ENCODE results near the gene NRCAM. TPM values are rescaled to one million over a fixed set of nuclear protein-coding genes. Genes with fewer than 3 reads are reported as not detected.
A peak's percentile ranks its signal among the peaks of the same experiment; 100 is the strongest.

The NRCAM gene
- total and polyA plus RNA-seq, 2 donors = 4.7 to 13.9 TPM

DNA sequence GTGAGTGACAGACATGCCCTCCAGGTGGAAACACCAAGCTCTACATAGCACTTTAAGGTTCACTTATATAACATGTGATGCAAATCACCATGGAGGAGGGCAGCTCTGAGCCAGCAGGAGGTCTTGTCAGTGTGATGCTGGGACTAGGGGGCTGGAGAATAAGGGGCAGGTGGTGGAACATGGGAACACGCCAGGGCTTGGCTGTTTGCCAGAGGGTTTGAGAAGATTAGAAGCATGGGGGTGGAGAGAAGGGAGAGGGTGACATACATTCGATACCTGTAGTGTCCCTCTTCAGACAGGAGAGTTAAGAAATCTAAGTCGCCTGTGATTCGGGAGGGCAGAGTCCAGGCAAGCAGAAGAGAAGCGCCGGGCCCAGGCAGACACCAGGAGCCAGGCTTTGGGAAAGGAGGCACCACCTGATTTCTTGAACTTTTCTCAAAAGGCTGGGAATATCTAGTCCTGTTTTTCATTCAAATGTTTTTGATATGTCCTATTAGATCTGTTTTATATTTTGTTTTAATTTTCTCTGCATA lies 309.1 kb downstream of the NRCAM start:
- Histone ChIP-seq H3K4me1 (ENCODE audit: control insufficient read depth in 2 of 2, insufficient read depth in 2 of 2, low read length in 2 of 2) (peaks cover 0 to 7% of the 10 kb centered on the region in 2 donors), H3K4me3 (ENCODE audit: low read length in 2 of 2) (no peak overlapping the region), H3K27ac (ENCODE audit: low read depth in 1 of 2, low read length in 1 of 2) (no peak overlapping the region), H3K36me3 (ENCODE audit: control insufficient read depth in 2 of 2, insufficient read depth in 2 of 2, low read length in 1 of 2) (no peaks in the 10 kb centered on the region), H3K9me3 (ENCODE audit: control insufficient read depth in 2 of 2, insufficient read depth in 1 of 2, low read length in 1 of 2) (no peaks in the 10 kb centered on the region), H3K27me3 (ENCODE audit: control insufficient read depth in 2 of 2, insufficient read depth in 1 of 2, low read length in 1 of 2) (no peaks in the 10 kb centered on the region)
- DNase-seq (ENCODE audit: low read depth in 6 of 9, low spot score in 9 of 9) = no peak
- 94% methylated on average over 6 of the region's 6 CpGs for WGBS

DNA sequence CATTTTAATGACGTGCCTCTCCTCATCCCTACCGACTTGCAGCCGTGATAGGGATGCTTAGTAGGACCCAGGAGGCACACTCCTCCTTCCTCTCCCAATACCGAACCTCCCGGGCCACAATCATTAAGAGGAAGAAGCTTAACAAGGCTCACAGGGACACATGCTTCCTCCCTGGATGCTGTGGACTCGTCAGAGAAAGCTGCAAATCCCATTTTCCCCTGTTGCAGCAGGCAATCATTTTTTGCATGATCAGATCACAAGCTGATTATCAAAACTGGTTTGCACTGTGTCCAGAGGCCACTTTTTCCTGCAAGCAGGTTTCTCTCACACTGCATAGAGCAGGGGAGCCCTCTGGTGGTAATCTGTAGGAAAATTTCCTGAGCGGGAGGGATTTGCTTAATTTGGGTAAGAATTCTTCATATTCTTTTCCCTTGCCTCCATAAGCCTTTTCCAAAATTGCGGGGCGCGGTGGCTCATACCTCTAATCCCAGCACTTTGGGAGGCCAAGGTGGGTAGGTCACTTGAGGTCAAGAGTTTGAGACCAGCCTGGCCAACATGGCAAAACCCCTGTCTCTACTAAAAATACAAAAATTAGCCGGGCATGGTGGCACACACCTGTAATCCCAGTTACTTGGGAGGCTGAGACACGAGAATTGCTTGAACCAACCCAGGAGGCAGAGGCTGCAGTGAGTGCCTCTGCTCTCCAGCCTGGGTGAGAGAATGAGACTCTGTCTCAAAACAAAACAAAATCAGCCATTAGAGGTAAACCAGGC lies 310.0 kb downstream of the NRCAM start:
- DNase-seq (ENCODE audit: low read depth in 6 of 9, low spot score in 9 of 9) = peak in 8 of 9 donors; percentile 26 to 77 (median 41)
- 26% methylated on average over 12 of the region's 12 CpGs for WGBS
- Histone ChIP-seq H3K27ac (ENCODE audit: low read depth in 1 of 2, low read length in 1 of 2) (no peak overlapping the region), H3K4me3 (ENCODE audit: low read length in 2 of 2) (no peak overlapping the region), H3K4me1 (ENCODE audit: control insufficient read depth in 2 of 2, insufficient read depth in 2 of 2, low read length in 2 of 2) (peaks cover 0 to 7% of the 10 kb centered on the region in 2 donors), H3K9me3 (ENCODE audit: control insufficient read depth in 2 of 2, insufficient read depth in 1 of 2, low read length in 1 of 2) (no peaks in the 10 kb centered on the region), H3K27me3 (ENCODE audit: control insufficient read depth in 2 of 2, insufficient read depth in 1 of 2, low read length in 1 of 2) (no peaks in the 10 kb centered on the region), H3K36me3 (ENCODE audit: control insufficient read depth in 2 of 2, insufficient read depth in 2 of 2, low read length in 1 of 2) (no peaks in the 10 kb centered on the region)

DNA sequence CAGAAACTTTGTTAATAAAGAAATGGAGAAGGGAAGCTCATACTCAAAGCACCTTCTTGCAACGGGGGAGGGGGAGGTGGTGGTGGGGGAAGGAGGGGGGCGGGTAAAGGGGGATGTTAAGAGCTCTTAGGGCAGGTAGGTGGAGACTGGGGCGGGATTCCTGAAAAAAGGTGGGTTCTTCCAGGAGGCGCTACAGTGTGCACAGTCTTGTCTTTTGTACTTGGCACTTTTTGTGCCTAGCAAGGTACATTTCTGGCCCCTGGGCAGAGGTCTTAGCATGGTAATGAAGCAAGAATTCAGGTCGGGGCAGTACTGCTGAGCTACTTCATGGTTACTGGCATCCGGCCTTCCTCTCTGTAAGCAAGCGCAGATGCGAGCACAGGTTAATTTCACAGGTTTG lies 310.8 kb downstream of the NRCAM start:
- Histone ChIP-seq H3K27ac (ENCODE audit: low read depth in 1 of 2, low read length in 1 of 2) (no peak overlapping the region), H3K4me1 (ENCODE audit: control insufficient read depth in 2 of 2, insufficient read depth in 2 of 2, low read length in 2 of 2) (peaks cover 0 to 7% of the 10 kb centered on the region in 2 donors), H3K36me3 (ENCODE audit: control insufficient read depth in 2 of 2, insufficient read depth in 2 of 2, low read length in 1 of 2) (no peaks in the 10 kb centered on the region), H3K4me3 (ENCODE audit: low read length in 2 of 2) (no peak overlapping the region), H3K9me3 (ENCODE audit: control insufficient read depth in 2 of 2, insufficient read depth in 1 of 2, low read length in 1 of 2) (no peaks in the 10 kb centered on the region), H3K27me3 (ENCODE audit: control insufficient read depth in 2 of 2, insufficient read depth in 1 of 2, low read length in 1 of 2) (no peaks in the 10 kb centered on the region)
- no peak for DNase-seq (ENCODE audit: low read depth in 6 of 9, low spot score in 9 of 9)
- 87% methylated on average over 8 of the region's 8 CpGs for WGBS

DNA sequence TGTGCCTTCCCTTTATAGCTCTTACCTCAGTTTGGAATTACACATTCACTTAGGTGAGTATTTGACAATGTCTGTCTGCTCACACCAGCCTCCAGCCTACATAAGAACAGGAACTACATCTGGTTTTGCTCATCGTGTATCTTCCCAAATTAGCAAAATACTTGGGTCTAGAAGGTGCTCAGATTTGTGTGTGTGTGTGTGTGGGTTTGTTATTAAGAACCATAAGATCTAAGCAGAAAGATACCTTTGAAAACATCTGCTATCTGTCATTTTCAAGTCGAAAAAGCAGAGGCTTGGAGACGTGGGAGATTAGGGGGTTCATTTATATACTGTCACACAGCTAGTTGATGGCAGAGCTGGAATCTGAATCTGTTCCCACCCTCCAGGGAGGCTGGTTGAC lies 311.3 kb downstream of the NRCAM start:
- DNase-seq (ENCODE audit: low read depth in 6 of 9, low spot score in 9 of 9) = no peak
- no peaks in the 10 kb centered on the region for H3K9me3 ChIP-seq (ENCODE audit: control insufficient read depth in 2 of 2, insufficient read depth in 1 of 2, low read length in 1 of 2)
- no peaks in the 10 kb centered on the region for H3K36me3 ChIP-seq (ENCODE audit: control insufficient read depth in 2 of 2, insufficient read depth in 2 of 2, low read length in 1 of 2)
- no peak overlapping the region for H3K27ac ChIP-seq (ENCODE audit: low read depth in 1 of 2, low read length in 1 of 2)
- H3K4me1 ChIP-seq (ENCODE audit: control insufficient read depth in 2 of 2, insufficient read depth in 2 of 2, low read length in 2 of 2) = peaks cover 0 to 7% of the 10 kb centered on the region in 2 donors
- no peak overlapping the region for H3K4me3 ChIP-seq (ENCODE audit: low read length in 2 of 2)
- WGBS = 59% methylated on average over 3 of the region's 3 CpGs
- H3K27me3 ChIP-seq (ENCODE audit: control insufficient read depth in 2 of 2, insufficient read depth in 1 of 2, low read length in 1 of 2) = no peaks in the 10 kb centered on the region

DNA sequence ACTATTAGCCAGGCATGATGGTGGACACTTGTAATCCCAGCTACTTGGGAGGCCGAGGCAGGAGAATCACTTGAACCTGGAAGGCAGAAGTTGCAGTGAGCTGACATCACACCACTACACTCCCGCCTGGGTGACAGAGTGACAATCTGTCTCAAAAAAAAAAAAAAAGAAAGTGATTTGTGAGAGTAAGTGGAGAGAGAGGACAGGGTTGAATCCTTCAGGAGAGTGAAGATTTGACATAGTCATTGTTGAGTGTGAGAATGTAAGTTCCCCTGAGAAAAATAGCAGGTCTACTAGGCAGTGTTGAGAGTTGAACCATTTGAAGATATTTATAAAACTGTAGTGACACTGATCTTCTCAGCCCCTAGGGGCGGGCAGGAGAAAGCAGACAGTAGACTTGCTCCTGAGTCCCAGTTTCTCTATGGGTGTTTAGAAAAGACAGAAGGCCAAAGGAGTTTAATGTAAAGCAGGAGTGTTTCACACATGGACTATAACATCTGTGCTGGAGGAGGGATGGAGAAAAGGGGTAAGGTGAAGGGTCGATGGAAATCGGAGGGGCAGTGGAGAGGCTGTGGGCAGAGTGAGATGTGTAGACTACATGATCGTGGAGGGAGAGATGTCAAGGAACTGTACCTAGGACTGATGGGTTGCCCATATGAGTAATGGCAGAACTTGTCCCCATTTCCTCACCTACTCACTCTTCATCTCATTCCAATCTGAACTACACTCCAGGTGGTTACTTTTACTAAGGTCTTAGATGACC lies 312.4 kb downstream of the NRCAM start:
- Histone ChIP-seq H3K4me1 (ENCODE audit: control insufficient read depth in 2 of 2, insufficient read depth in 2 of 2, low read length in 2 of 2) (peaks cover 0 to 7% of the 10 kb centered on the region in 2 donors), H3K27ac (ENCODE audit: low read depth in 1 of 2, low read length in 1 of 2) (no peak overlapping the region), H3K9me3 (ENCODE audit: control insufficient read depth in 2 of 2, insufficient read depth in 1 of 2, low read length in 1 of 2) (no peaks in the 10 kb centered on the region), H3K36me3 (ENCODE audit: control insufficient read depth in 2 of 2, insufficient read depth in 2 of 2, low read length in 1 of 2) (no peaks in the 10 kb centered on the region), H3K27me3 (ENCODE audit: control insufficient read depth in 2 of 2, insufficient read depth in 1 of 2, low read length in 1 of 2) (no peaks in the 10 kb centered on the region), H3K4me3 (ENCODE audit: low read length in 2 of 2) (no peak overlapping the region)
- no peak for DNase-seq (ENCODE audit: low read depth in 6 of 9, low spot score in 9 of 9)
- WGBS = 97% methylated on average over 6 of the region's 6 CpGs

DNA sequence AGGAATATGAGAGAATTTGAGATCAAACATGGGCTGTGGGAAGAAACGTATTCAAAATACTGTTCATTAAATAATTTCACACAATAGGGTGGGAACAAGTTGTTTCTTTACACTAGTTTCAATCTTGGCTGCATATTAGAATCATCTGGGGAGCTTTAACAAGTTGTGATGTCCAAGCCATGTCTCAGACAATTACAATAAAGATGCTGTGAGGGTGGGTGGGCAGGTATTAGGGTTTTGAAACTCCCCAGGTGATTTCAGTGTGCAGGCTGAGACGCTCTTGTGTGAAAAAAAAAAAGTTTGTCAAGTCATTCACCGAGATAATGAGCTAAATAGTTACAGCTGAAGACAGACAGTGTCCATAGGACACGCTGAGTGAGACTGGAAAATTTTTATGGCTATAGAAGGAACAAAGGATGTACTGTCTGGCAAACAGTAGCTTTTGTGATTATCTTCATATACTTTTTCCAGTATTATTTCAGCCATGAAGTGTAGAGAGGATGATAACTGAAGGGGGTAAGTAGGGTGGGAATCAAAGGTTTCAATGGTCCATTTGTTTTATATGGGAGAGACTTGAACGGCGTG lies 313.5 kb downstream of the NRCAM start:
- DNase-seq (ENCODE audit: low read depth in 6 of 9, low spot score in 9 of 9) = no peak
- Histone ChIP-seq H3K27me3 (ENCODE audit: control insufficient read depth in 2 of 2, insufficient read depth in 1 of 2, low read length in 1 of 2) (no peaks in the 10 kb centered on the region), H3K27ac (ENCODE audit: low read depth in 1 of 2, low read length in 1 of 2) (no peak overlapping the region), H3K36me3 (ENCODE audit: control insufficient read depth in 2 of 2, insufficient read depth in 2 of 2, low read length in 1 of 2) (no peaks in the 10 kb centered on the region), H3K4me3 (ENCODE audit: low read length in 2 of 2) (no peak overlapping the region), H3K4me1 (ENCODE audit: control insufficient read depth in 2 of 2, insufficient read depth in 2 of 2, low read length in 2 of 2) (peaks cover 0 to 7% of the 10 kb centered on the region in 2 donors), H3K9me3 (ENCODE audit: control insufficient read depth in 2 of 2, insufficient read depth in 1 of 2, low read length in 1 of 2) (no peaks in the 10 kb centered on the region)
- WGBS = 94% methylated on average over 6 of the region's 6 CpGs

DNA sequence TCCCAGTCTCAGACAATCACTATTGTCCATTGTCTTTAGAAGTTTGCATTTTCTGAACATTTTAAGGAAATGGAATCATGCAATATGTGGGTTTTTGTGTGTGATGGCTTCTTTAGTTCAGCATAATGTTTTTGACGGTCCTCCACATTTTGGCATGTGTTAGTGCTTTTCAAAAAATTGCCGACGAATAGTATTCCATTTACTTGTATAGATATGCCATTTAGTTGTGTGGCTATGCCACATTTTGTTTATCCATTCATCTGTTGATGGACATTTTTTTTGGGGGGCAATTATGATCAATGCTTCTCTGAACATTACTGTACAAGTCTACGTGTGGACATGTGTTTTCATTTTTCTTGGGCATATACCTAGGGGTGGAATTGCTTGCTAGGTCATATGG lies 314.1 kb downstream of the NRCAM start:
- Histone ChIP-seq H3K27ac (ENCODE audit: low read depth in 1 of 2, low read length in 1 of 2) (no peak overlapping the region), H3K4me1 (ENCODE audit: control insufficient read depth in 2 of 2, insufficient read depth in 2 of 2, low read length in 2 of 2) (peaks cover 0 to 7% of the 10 kb centered on the region in 2 donors), H3K27me3 (ENCODE audit: control insufficient read depth in 2 of 2, insufficient read depth in 1 of 2, low read length in 1 of 2) (no peaks in the 10 kb centered on the region), H3K36me3 (ENCODE audit: control insufficient read depth in 2 of 2, insufficient read depth in 2 of 2, low read length in 1 of 2) (no peaks in the 10 kb centered on the region), H3K4me3 (ENCODE audit: low read length in 2 of 2) (no peak overlapping the region), H3K9me3 (ENCODE audit: control insufficient read depth in 2 of 2, insufficient read depth in 1 of 2, low read length in 1 of 2) (no peaks in the 10 kb centered on the region)
- WGBS = 99% methylated on average over 4 of the region's 4 CpGs
- DNase-seq (ENCODE audit: low read depth in 6 of 9, low spot score in 9 of 9) = no peak

DNA sequence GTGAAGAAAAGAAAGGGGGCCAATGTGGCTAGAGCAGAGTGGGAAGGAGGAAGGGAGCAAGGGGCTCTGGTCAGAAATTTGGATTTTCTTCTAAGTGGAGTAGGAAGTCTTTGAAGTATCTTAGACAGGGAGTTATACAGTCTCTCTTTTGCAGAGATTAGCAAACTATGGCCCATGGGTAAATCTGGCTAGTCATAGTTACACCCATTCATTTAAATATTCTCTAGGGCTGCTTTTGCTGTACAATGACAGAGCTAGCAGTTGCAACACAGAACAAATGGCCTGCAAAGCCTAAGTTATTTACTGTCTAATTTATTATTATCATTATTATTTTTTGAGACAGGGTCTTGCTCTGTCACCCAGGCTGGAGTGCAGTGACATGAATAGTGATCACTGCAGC lies 315.6 kb downstream of the NRCAM start:
- no peak for DNase-seq (ENCODE audit: low read depth in 6 of 9, low spot score in 9 of 9)
- no peak overlapping the region for H3K27ac ChIP-seq (ENCODE audit: low read depth in 1 of 2, low read length in 1 of 2)

DNA sequence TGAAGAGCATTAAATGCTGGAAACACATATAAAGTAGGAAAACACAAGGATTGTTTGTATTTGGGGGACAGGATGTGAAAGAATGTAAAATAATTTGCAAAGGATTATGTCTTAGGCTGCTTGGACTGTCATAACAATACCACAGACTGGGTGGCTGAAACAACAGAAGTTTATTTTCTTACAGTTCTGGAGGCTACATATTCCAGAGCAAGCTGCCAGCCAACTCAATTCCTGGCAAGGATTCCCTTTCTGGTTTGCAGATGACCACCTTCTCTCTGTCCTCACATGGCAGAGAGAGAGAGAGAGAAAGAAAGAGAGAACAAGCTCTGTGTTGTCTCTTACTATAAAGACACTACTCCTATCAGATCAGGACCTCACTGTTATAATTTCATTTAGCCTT lies 317.3 kb downstream of the NRCAM start:
- Histone ChIP-seq H3K4me1 (ENCODE audit: control insufficient read depth in 2 of 2, insufficient read depth in 2 of 2, low read length in 2 of 2) (peaks cover 3 to 6% of the 10 kb centered on the region in 2 donors), H3K27me3 (ENCODE audit: control insufficient read depth in 2 of 2, insufficient read depth in 1 of 2, low read length in 1 of 2) (no peaks in the 10 kb centered on the region), H3K9me3 (ENCODE audit: control insufficient read depth in 2 of 2, insufficient read depth in 1 of 2, low read length in 1 of 2) (no peaks in the 10 kb centered on the region), H3K36me3 (ENCODE audit: control insufficient read depth in 2 of 2, insufficient read depth in 2 of 2, low read length in 1 of 2) (no peaks in the 10 kb centered on the region), H3K27ac (ENCODE audit: low read depth in 1 of 2, low read length in 1 of 2) (no peak overlapping the region), H3K4me3 (ENCODE audit: low read length in 2 of 2) (no peak overlapping the region)
- DNase-seq (ENCODE audit: low read depth in 6 of 9, low spot score in 9 of 9) = no peak

More for the DNA sequence above, 315.6 kb downstream of the NRCAM start:
- Histone ChIP-seq H3K9me3 (ENCODE audit: control insufficient read depth in 2 of 2, insufficient read depth in 1 of 2, low read length in 1 of 2) (no peaks in the 10 kb centered on the region), H3K4me1 (ENCODE audit: control insufficient read depth in 2 of 2, insufficient read depth in 2 of 2, low read length in 2 of 2) (peaks cover 0 to 3% of the 10 kb centered on the region in 2 donors), H3K36me3 (ENCODE audit: control insufficient read depth in 2 of 2, insufficient read depth in 2 of 2, low read length in 1 of 2) (no peaks in the 10 kb centered on the region), H3K27me3 (ENCODE audit: control insufficient read depth in 2 of 2, insufficient read depth in 1 of 2, low read length in 1 of 2) (no peaks in the 10 kb centered on the region), H3K4me3 (ENCODE audit: low read length in 2 of 2) (no peak overlapping the region)
